ENCODE data around the gene CCDC146.
"Not testable (repeated sequence)": the region's sequence is repeated elsewhere in the genome, so short reads cannot be mapped to it uniquely, and the experiment has no call there.

CCDC146 gene

DNA sequence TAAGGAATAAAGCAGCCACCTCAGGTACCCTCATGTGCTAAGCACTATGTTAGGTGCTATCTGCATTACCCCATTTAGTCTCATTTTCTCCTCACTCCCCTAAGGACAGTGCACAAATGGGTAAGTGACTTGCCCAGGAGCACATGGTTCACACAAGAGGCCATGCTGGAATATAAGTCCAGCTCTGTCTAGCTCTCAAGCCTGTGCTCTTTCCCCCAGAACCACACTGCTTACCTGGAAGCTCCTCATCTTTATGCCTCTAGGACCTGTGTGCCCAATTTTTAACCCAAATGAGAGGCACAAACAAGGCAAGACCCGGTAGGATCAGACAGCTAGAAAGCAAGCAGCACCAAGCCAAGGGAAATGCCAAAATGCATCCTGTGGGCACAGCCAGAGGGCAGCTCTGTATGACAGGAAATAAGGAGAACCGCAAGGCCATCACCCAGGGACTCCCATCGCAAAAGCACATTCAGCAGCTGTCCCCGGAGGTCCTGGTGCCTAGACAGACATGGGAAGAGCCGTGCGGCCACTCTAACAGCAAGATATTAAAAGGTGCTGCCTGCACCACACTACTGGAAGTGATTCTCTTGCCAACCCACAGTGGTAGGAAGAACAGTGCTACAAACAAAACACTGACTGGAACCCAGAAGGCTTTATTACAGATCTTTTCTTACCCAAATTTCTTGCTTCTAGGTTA lies 205.7 kb downstream of the CCDC146 start:
- DNase-seq (ENCODE audit: low read depth in 2 of 2), result no peak

DNA sequence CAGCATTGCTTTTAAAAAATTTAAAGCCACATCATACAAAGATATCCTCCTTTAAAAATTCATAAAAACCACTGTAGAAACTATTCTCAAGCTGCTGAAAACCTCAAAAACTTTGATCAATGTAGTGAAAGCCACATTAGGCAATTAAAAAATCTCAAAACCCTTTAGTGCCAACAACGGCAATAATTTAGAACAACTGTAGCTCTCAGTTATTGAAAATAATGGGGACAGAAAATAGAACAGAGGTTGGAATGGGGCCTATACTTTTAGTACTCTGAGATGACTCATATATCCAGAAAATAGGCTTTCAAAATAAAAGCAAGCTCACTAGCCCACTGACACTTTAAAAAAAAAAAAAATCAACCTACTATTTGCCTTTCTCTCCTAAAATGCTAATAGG lies 206.3 kb downstream of the CCDC146 start:
- DNase-seq (ENCODE audit: low read depth in 2 of 2), result no peak

DNA sequence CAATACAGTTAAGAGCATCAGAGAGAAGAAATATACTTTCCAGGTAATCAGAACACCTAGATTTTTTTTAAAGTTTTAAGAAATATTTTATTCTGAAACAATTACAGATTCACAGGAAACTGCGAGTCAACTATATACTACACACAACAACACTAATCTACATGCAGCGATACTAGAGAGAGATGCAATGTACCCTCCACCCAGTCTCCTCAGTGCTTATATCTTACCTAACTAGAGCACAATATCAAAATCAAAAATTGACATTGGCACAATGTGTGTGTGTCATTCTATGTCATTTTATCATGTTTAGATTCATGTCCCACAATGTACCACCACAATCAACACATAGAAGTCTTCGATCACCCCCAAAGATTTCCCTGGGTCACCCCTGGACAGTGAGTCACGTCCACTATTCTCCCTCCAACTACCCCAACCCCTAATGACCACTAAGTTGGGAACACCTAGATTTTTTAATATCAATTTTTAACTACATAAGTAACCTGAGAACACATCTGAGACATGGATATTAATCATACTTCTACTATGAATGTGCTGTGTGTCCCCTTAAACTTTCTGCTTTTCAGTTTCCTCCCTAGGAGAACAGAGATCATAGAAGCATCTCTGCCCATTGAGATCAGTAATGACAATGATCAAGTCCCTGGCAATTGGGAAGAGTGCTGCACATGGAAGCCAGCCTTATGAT lies 207.2 kb downstream of the CCDC146 start:
- no peak for DNase-seq (ENCODE audit: low read depth in 2 of 2)

DNA sequence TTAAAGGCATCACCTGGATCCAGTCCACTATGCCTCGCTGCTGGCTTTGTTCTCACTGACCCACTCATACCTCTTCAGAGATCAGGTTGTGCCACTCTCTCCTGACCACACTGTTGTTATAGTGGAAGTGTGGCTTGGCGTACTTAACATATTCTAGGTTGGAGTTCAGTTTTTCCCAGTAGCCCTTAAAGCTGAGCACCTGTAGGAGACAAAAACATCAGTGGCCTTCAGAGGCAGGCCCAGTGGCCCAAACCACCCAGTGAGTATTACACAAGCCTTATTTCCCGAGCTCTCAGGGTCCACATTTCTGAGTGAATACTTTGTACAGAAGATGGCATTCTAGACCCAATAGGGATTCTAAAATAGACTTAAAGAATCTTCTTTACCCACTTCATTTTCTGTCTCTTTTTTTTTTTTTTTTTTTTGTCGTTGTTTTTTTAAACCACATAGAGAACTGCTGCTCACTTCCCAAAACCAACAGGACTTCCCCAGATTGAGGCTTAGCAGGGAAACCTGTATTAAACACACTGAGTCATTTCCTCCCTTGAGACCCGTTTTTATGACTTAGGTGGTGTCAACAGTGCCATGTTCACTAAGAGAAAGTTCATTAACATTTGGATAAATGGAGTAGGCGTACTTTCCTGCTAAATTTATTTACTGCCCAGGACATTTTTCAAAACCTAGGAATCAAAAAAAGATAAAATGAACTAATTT lies 207.9 kb downstream of the CCDC146 start:
- no peak for DNase-seq (ENCODE audit: low read depth in 2 of 2)

GRCh38 chr7:77331938-77332695 lies 209.7 kb downstream of the CCDC146 start:
- DNase-seq (ENCODE audit: low read depth in 2 of 2), result peak; percentile 9 to 11

- not testable (repeated sequence) for DNase-seq (ENCODE audit: low read depth in 2 of 2)
Observed at GRCh38 chr7:77334039-77334438, 211.6 kb downstream of the CCDC146 start.

- DNase-seq (ENCODE audit: low read depth in 2 of 2), result no peak
Observed at GRCh38 chr7:77335581-77335980, 213.2 kb downstream of the CCDC146 start.

DNA sequence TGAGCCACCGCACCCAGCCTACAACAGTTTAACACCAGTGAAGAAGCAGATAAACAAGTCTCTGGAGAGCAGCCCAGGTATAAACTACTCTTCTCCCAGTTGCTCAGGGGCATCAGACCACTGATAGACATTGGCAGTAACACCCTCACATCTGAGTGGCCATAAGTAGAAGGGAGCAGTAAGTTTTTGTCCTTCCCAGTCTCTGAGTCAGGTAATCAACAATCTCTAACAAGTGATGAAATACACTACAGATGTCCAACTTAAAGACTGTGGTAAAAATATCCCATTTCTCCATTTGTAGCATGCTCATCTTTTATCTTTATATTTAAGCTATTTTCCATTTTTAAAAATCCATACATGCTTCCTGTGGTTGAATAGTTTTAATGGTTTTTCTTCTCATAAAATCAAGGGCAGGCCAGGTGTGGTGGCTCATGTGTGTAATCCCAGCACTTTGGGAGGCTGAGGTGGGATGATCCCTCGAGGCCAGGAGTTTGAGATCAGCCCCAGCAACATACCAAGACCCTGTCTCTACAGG lies 215.1 kb downstream of the CCDC146 start:
- no peak for DNase-seq (ENCODE audit: low read depth in 2 of 2)

GRCh38 chr7:77338260-77338659 lies 215.8 kb downstream of the CCDC146 start:
- DNase-seq (ENCODE audit: low read depth in 2 of 2), result no peak

DNA sequence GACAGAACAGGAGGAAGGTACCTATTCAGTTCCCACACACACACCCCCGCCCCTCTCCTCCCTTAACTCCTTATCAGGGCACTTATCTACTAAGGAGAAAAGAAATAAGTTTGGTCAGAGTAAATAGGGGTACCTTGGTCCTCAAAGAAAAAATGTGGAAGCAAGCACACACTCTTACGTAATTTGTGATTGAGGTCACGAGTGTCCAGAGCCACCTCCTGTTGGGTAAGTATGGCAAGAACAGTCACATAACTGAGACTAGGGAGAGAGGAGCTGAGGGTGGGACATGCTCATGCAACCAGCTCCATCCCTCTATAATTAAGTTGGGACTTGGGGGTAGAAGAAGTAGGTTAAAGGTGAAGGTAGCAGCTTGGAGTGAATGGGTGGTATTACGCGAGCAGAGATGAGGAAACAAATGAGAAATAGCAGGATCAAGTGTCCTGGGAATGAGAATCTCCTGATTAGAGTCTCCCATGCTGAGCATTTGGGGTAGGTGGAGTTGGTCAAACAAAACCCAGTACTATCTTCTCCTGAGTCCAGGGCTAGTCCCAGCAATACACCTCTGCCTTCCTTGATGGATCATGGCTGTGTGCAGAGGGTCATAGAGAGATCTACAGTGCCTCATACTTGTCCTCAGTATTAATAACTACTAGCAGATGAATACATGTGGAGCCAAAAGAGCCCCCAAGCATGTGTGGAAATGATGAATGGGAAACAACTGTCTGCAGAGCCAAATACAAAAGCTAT lies 216.6 kb downstream of the CCDC146 start:
- DNase-seq (ENCODE audit: low read depth in 2 of 2), result no peak

DNA sequence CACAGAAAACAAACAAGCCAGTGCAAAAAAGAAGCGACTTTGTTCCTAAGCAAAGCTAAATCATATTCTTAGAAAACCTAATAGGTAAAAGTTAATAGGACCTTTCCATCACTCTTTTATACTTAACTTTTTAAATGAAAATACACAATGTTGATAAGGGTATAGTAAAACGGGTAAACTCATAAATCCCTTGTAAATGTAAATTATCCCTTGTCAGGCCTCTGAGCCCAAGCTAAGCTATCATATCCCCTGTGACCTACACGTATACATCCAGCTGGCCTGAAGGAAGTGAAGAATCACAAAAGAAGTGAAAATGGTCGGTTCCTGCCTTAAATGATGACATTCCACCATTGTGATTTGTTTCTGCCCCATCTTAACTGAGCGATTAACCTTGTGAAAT lies 217.3 kb downstream of the CCDC146 start:
- no peak for DNase-seq (ENCODE audit: low read depth in 2 of 2)
